Skin of body (tissue), 3 donors: Measurements from ENCODE around the gene UBD. TPM values are rescaled to one million over a fixed set of nuclear protein-coding genes. Genes with fewer than 3 reads are reported as not detected.

ENCODE experiments used
- DNase-seq: peaks from one replicate; lab custom pipeline; 2025; lab: John Stamatoyannopoulos, UW
- small RNA-seq: library from RNA; depleted of rRNA; stranded (forward); fragments of <200 nt; gene quantifications from one replicate; pipeline ENCODE3, GENCODE V24; 2014; ENCODE audit warnings: low replicate concordance
- total RNA-seq: library from RNA; depleted of rRNA; stranded (reverse); fragments of >200 nt; gene quantifications from one replicate; pipeline ENCODE4 v1.2.3, GENCODE V29; 2014

The UBD gene
- total RNA-seq, 1 donor from 2014 or later: not detected

GRCh38 chr6:29524044-29524443 is 35.5 kb downstream of the UBD start:
- DNase-seq: no peak

- DNase-seq: no peak
Measured at GRCh38 chr6:29522227-29522626, 37.3 kb downstream of the UBD start.

DNA sequence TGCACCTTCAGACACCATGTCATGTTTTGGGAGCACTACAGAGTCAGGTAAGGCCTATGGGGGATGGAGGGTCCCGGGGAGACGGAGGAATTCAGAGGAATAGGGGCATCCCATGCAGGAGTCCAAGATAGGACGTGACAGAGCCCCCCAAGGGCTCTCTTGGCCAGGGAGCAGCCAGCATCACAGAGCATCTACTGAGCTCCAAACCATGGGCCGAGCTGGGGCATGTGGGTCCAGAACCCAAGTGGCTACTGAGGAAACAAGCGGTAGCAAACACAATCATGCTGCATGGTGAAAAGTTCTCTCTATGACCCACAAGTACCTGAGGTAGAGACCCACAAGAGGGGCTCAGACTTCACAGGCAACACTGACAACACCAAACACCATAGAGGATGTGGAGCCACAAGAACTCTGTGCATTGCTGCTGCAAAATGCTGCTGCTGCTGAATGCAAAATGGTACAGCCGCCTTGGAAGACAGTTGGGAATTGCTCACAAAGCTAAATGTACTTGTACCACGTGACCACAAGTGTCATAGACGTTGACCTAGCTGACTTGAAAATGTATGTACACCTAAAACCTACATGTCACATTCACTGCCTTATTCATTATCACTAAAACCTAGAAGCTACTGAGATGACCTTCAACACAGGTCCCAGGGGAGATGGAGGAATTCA is 38.4 kb downstream of the UBD start:
- no peak for DNase-seq

- DNase-seq: no peak
Measured at GRCh38 chr6:29520232-29520631, 39.3 kb downstream of the UBD start.

- no peak for DNase-seq
Measured at GRCh38 chr6:29519291-29520010, 40.1 kb downstream of the UBD start.

DNA sequence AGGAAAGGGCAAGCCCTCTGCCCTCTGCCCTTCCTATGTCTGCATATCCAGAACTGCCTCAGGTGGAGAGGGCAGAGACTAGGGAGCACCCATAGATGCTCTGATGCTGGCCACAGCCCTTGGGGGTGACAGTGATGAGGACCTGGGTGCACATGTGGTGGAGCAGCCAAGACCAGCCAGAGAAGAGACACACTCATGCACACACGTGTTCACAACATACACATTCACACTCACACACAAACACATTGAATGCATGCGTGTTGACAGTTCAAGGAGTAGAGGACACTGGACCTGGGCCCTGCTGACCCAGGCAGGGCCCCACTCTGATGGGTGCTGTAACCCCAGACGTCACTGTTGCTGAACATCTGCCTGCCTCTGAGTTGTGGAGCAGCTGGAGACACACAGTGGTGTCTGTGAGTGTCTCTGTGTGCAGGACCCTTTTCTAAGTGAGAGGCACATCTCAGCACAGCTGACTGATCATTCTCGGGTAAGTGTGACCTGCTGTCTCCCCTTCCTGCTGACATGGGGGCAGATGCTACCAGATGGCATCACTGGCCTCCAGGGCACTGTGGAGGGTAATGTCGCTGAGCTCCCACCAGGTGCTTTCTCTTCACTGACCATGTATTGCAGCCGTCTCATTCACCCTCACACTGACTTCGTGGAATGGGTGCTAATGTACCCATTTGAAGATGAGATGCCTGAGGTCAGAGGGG is 41.6 kb downstream of the UBD start:
- DNase-seq: no peak

DNA sequence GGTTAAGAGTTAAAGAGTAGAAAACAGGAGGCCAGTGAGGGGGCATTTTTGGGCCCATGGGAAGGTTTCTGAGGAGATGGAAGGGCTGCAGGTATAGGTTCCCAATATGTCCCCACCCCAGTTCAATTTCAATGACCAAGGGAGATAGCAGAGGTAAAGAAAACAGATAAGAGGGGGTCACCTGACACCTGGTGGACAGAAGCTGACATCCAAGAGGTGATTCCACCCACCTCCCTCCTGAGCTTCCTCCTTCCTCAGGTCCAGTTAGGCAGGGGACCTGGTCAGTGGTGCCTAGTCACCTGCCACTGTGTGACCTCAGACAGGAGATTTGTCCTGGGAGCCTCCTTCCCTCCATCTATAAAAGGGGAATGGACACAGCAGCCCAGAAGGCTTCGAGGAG is 42.3 kb downstream of the UBD start:
- DNase-seq: no peak

DNA sequence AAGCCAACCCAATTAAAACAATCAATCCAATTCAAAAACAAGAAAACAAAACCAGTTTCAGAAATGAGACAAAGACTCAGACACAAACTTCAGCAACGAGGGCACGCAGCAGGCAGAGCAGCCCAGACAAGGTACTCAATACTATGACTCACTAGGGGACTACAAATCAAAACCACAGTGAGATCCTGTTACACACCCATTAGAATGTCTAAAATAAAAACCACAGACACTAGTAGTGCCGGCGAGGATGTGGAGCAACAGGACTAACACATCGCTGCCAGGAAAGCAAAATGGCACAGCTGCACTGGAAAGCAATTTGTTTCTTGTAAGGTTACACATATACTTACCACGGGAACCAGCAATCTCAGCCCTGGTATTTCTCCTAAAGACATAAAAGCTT is 43.4 kb downstream of the UBD start:
- DNase-seq: no peak

- DNase-seq: no peak
Measured at GRCh38 chr6:29510746-29511300, 48.7 kb downstream of the UBD start.

DNA sequence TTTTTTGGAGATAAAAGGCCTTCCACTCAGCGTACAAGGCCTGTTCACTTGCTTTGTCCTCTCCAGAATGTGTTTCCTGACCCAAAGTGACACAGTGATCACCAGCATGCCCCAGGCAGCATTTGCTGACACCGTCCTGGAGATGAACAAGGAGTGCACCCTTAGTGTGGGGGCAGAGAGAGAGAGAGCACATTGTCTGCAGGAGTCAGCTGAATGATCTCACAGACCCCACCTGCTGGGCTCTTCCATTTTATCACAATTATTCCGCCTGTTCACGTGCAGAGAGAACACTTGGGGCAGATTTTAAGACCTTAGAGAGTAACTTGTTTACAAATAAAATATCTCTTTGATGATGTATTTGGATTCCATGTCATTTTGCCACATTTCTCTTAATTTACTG is 49.3 kb downstream of the UBD start:
- no peak for DNase-seq

DNA sequence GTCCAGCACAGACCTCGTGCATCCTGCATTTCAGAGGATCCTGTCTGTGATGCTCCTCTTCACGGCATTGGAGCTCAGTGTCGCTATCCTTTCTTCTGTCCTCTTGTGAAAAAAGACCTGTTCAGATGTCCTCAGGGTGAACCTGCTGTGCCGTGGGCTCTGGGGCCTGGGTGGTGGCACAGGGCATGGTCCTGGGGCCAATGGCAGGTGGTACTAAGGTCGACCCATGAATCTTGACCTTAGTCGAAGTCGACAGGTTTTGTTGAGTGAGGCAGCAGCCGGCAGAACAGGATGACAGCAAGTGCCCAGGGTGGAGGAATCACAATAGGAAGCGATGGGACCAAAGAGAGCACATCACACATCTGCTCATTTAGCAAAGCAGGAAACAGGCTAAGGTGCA is 49.8 kb downstream of the UBD start:
- DNase-seq: no peak

GRCh38 chr6:29509239-29509638 is 50.3 kb downstream of the UBD start:
- no peak for DNase-seq

DNA sequence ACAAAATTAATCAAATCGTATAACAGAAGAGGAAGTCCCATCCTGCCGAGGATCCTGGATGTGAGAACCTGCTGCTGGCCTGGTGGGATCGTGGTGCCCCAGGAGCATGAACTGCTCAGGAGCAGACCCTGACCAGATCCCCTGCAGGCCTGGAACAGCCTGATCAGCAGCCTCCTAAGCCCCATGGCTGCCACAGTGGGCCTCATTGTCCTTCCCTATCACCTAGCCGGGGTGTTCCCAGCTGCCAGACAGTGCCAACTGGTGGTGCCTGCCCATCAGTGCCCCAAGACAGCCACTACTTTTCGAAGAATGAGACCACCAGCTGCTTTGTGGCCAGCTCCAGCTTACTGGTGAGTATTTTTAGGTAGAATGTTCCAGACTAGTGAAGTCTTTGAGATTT is 52.2 kb downstream of the UBD start:
- DNase-seq: no peak

- DNase-seq: no peak
Measured at GRCh38 chr6:29506446-29507067, 53.0 kb downstream of the UBD start.

DNA sequence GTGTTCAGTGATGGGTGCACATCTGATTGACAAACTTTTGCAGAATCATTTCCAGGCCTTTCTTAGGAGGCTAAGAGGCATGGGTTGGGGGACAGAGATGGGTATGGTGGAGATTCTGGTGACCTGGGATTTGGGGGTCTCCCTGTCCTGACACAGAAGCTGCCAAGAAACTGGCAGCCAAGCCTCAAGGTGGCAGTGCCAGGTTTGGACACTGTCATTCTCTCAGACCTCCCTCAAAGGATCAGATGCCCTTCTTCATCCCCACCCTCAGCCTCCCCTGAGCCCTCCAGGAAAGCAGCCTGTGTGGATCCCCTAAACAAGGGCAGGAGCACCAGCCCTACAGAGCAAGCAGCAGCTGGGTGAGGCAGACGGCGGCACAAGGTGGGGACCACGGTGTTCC is 53.7 kb downstream of the UBD start:
- no peak for DNase-seq

Small RNA genes lying within 50 kb of the gene (small RNA-seq; reads per million reads assigned to genes)
- 0.50 reads per million, percentile 60 among the genes with 10 or more reads in this experiment for gene SNORD32B
- not detected for gene TMEM183AP1

Other genes with a start within 250 kb of the UBD start
- gene OR5V1, start 190.9 kb downstream of the UBD start, total RNA-seq: not detected
- not detected for gene OR12D3, start 184.4 kb downstream of the UBD start, total RNA-seq
- not detected for gene OR12D2, start 164.1 kb downstream of the UBD start, total RNA-seq
- gene OR12D1, start 144.8 kb downstream of the UBD start, total RNA-seq: not detected
- gene OR10C1, start 120.4 kb downstream of the UBD start, total RNA-seq: not detected
- not detected for gene OR11A1, start 102.7 kb downstream of the UBD start, total RNA-seq
- gene OR2H1, start 102.6 kb downstream of the UBD start, total RNA-seq: not detected
- gene MAS1L, start 71.8 kb downstream of the UBD start, total RNA-seq: 0.39 TPM
- not detected for gene OR2H2, start 25.4 kb upstream of the UBD start, total RNA-seq
- 28.8 TPM for gene GABBR1, start 73.5 kb upstream of the UBD start, total RNA-seq
- not detected for gene MOG, start 97.4 kb upstream of the UBD start, total RNA-seq
- 0.59 TPM for gene ZFP57, start 121.4 kb upstream of the UBD start, total RNA-seq
- 14.7 TPM for gene HLA-F, start 163.7 kb upstream of the UBD start, total RNA-seq